Inferior parietal cortex (tissue), 1 donor: ENCODE results near the gene CAMTA1.
A peak's percentile ranks its signal among the peaks of the same experiment; 100 is the strongest.
"Not testable (repeated sequence)": the region's sequence is repeated elsewhere in the genome, so short reads cannot be mapped to it uniquely, and the experiment has no call there.

Experiments
- DNase-seq: peaks from one replicate; pipeline ENCODE4 v3.0.0-alpha.2; 2016; ENCODE audit errors: extremely low spot score

The CAMTA1 gene

GRCh38 chr1:7769673-7770412, 984.6 kb downstream of the CAMTA1 start:
- no peak for DNase-seq

DNA sequence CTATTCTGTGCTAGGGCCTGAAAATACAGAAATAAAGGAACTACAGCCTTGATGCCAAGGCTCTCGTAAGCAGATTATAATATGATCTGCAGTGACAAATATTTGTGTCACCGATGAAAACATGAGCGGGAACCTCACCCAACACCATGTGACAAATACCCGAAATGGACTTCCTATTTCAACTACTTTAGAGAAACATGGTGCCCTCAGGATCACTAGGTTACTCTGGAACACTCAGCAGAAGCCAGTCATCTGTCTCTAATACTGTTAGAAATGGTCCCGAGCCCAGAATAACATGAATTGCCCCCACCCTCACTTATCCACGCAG, 985.4 kb downstream of the CAMTA1 start:
- no peak for DNase-seq

- DNase-seq, result peak; percentile 59
Observed at GRCh38 chr1:7770997-7771822, 986.0 kb downstream of the CAMTA1 start, which contains the start of gene VAMP3. Gene VAMP3, plus strand, starts transcription at chr1:7771296. Its CDS starts 88 bp downstream, at chr1:7771384.

- DNase-seq, result no peak
Observed at GRCh38 chr1:7771823-7772299, 986.6 kb downstream of the CAMTA1 start.

GRCh38 chr1:7777591-7777990, 992.3 kb downstream of the CAMTA1 start:
- no peak for DNase-seq

GRCh38 chr1:7778133-7778628, 992.9 kb downstream of the CAMTA1 start:
- no peak for DNase-seq

DNA sequence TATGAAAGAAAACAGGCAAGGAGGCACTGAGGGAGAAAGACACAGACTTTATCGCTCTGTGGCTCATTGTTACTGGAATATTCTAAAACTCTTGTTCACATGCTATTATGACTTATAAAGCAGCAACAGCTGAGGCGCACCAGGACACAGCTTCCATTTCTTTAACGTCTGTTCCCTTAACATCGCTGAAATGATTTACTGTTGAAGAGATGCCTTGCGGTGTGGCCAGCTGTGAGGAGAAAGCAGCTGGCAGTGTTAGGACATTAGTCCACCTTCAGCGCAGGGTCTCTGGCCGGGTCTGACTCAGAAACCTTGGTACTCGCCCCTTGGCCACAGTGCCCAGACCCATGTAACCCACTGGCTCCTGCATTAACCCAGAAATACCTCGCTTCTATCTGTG, 995.7 kb downstream of the CAMTA1 start:
- DNase-seq, result no peak

DNA sequence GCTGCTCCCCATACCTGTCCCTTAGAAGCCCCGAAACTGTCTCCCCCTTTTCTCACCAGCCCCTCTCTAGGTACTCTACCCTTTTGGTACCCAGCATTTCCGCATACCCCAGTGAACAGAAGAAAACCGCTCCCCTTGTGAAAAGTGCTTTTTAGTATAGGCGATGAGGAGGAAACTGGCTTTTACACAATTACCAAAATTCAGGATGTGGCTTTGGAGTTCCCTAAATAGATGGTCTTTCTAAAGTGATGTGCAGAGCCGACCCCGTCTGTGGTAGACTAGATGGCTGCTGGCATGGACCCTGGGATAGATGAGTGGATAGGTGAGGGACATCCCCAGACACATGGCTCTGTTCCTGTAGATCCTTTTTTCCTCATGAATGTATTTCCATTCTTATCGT, 996.2 kb downstream of the CAMTA1 start:
- DNase-seq, result no peak

GRCh38 chr1:7781923-7782495, 996.8 kb downstream of the CAMTA1 start:
- DNase-seq, result no peak

GRCh38 chr1:7783178-7783711, 998.0 kb downstream of the CAMTA1 start:
- peak; percentile 18 for DNase-seq

DNA sequence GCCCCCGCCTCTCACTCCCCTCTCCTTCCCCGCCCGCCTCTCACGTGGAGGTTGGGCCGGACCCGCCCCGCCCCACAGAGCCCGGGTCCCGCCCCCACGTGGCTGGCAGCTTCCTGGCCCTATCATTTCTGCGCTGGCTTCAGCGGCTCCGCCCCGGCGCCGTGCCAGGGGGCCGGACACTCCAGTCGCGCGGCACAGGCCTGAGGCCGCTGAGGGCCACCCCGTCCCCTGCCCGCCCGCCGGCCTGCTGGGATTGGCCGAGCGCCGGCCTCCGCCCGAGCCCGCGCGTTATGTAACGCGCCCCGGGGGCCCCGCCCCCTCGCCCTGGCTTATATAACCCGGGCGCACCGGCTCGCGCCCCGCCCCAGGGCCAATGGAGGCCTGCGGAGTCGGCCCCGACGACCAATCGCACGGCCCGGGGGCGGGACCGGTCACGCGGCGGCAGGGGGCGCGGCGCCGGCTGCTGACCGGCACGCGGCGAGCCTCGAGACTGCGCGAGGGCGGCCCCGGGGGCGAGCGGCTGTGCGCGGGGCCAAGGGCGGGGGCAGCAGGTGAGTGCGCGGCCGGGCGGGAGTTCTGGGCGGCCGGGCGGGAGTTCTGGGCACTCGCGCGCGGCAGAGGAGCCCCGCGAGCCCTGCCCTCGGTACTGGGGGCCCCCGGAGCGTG, 998.7 kb downstream of the CAMTA1 start, which contains the start of gene PER3:
PER3 (plus strand) TSS at position 466 of the 666 bp plus-strand sequence. CDS start 587 bp downstream, outside the sequence.
- DNase-seq, result peak; percentile 95

DNA sequence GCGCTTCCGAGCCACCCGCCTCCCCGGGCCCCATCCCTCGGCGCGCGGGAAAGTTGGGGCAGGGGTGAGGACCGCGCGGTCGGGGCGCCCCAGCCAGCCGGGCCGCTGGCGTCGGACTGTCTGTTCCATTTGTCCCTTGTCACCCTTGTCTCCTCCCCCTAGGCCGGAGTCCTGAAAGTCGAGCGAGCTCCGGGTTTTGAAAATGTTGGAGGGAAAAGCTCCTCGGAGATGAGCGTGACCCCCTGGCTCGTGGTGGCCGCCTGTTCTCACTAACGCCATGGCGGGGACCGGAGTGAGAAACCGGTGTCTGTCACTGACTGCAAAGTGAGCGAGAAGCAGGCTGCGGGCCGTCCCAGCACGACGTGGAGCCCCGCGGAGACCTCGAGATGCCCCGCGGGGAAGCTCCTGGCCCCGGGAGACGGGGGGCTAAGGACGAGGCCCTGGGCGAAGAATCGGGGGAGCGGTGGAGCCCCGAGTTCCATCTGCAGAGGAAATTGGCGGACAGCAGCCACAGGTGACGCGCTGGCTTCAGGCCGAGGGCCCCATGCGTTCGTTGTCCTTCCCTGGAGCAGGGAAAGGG, 999.3 kb downstream of the CAMTA1 start:
- no peak for DNase-seq

- DNase-seq, result no peak
Observed at GRCh38 chr1:7785108-7785507, 999.9 kb downstream of the CAMTA1 start.

DNA sequence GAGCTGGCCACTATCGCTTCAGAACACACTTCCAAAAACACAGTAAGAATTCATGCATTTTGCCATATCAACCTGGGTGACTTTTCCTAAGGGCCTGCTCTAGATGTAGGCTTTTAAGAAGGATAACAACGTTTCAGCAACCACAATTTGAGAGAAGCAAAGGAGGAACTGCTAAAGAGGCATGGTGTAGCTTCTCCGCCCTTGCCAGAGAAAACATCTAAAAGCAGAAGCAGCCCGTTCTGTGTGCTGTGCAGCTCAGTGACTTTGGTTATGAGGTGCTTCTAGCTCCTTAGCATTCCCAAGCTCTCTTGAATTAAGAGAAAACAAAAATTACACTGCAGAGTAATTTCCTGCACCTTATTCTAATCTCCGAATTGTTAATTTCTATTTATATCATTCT, 1001.5 kb downstream of the CAMTA1 start:
- no peak for DNase-seq

DNA sequence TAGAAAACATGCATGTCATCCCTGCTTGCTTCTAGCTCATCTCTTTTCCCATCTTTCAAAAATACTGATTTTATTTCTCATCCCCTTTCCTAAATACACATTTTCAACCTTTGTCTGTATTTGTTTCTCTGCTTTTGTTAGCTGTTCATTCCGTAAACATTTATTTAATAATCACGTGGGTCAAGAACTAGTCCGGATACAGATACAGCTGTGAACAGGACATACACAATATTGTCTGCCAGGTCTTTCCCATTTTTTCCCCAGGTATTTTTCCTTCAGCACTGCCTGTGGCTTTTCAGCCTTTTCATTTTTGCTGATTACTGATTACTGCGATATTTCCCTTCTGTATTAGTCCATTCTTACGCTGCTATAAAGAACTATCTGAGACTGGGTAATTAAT, 1004.6 kb downstream of the CAMTA1 start:
- DNase-seq, result no peak

- DNase-seq, result not testable (repeated sequence)
Observed at GRCh38 chr1:7791027-7791426, 1005.8 kb downstream of the CAMTA1 start.

DNA sequence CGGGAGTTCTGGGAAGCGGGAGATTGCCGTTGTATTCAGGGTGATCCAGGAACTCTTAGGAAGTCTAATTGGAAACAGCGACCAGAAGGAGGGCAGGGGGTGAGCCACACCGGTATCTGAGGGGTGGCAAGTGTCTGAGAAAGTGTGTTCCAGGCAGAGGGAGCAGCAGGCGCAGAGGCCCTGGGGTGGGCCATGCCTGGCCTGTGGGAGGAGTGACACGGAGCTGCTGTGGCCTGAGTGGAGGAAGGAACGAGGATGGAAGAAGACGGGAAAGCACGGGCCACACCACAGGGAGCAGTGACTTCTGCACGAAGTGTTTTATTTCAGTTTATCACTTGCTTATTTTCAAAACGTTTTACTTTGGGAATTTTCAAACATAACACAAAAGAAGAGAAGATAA, 1010.2 kb downstream of the CAMTA1 start:
- no peak for DNase-seq

- DNase-seq, result no peak
Observed at GRCh38 chr1:7805460-7805859, 1020.2 kb downstream of the CAMTA1 start.

- DNase-seq, result no peak
Observed at GRCh38 chr1:7808253-7808844, 1023.1 kb downstream of the CAMTA1 start.

- DNase-seq, result no peak
Observed at GRCh38 chr1:7809742-7810141, 1024.5 kb downstream of the CAMTA1 start.

- no peak for DNase-seq
Observed at GRCh38 chr1:7810395-7810794, 1025.1 kb downstream of the CAMTA1 start.
